A549 (cell line): ENCODE results near the gene STARD13. TPM values are rescaled to one million over a fixed set of nuclear protein-coding genes. Genes with fewer than 3 reads are reported as not detected.

ENCODE experiments used
- ATAC-seq, 2 experiments: fragments of 200-7000 bp in 1 of 2; fragments of >200 bp in 1 of 2; cut with Nextera tagmentation in 1 of 2; cut with Tn5 transposase in 1 of 2; 3 replicates each; pipeline versions ENCODE4 v1.8.0 to v1.9.1; 2018 to 2020; ENCODE audit warnings: mild to moderate bottlenecking in 1 of 2, moderate library complexity in 1 of 2
- CTCF ChIA-PET: fragments of 300-600 bp; sonication (Branson Sonifier 250); formaldehyde crosslinking; extraction: SDS; loops from one replicate; lab custom pipeline; 2021; ENCODE audit warnings: antibody characterized with exemption, inconsistent platforms; lab: Yijun Ruan, JAX
- POLR2A ChIA-PET: fragments of 350-600 bp; formaldehyde crosslinking; extraction: SDS; loops from one replicate; lab custom pipeline; 2021; ENCODE audit warnings: antibody characterized with exemption, inconsistent platforms; lab: Yijun Ruan, JAX
- DNase-seq, 2 experiments: peaks; one replicate each; pipeline versions ENCODE4 v3.0.0 to v3.0.0-alpha.2; 2011 to 2016; ENCODE audit warnings: low read depth in 1 of 2, low spot score in 1 of 2
- FAIRE-seq: peaks from 2 replicates; lab custom pipeline; 2011; peaks lifted over from hg19 to GRCh38; lab: Jason Lieb, UNC
- H3K27ac ChIP-seq, 2 experiments: fragments of >200 bp; sonication (Bioruptor Twin); formaldehyde crosslinking; 3 replicates each; pipeline ENCODE4 v1.5.1; 2016 to 2017
- H3K4me1 ChIP-seq: fragments of >200 bp; sonication (Bioruptor Twin); formaldehyde crosslinking; 3 replicates; pipeline ENCODE4 v1.6.1; 2016
- H3K4me2 ChIP-seq: fragments of >200 bp; sonication (Bioruptor Twin); formaldehyde crosslinking; 3 replicates; pipeline ENCODE4 v1.6.1; 2016
- H3K4me3 ChIP-seq: fragments of >200 bp; sonication (Bioruptor Twin); formaldehyde crosslinking; 3 replicates; pipeline ENCODE4 v1.5.1; 2016
- H3K9me3 ChIP-seq: fragments of >200 bp; sonication (Bioruptor Twin); formaldehyde crosslinking; 3 replicates; pipeline ENCODE4 v1.6.1; 2016
- ATOH8 ChIP-seq: fragments of 250-450 bp; sonication (Bioruptor Pico); IDR thresholded peaks from 2 replicates; pipeline ENCODE4 v1.5.0; 2020; ENCODE audit warnings: low read depth, mild to moderate bottlenecking, moderate library complexity
- BHLHE40 ChIP-seq: IDR thresholded peaks from 2 replicates; pipeline ENCODE4 v1.6.1; 2012; ENCODE audit warnings: low read depth, low read length, inconsistent platforms
- CBX2 ChIP-seq: fragments of 200-600 bp; sonication (generic); IDR thresholded peaks from 2 replicates; pipeline ENCODE4 v1.6.1; 2016; ENCODE audit warnings: low read depth, mild to moderate bottlenecking, borderline replicate concordance
- CBX8 ChIP-seq: fragments of 200-600 bp; sonication (generic); IDR thresholded peaks from 2 replicates; pipeline ENCODE4 v1.6.1; 2016
- CEBPB ChIP-seq, 2 experiments: fragments of >200 bp in 1 of 2; sonication (Bioruptor Twin) in 1 of 2; formaldehyde crosslinking in 1 of 2; IDR thresholded peaks; 2 replicates each; pipeline ENCODE4 v1.6.1; 2012 to 2016
- CHD2 ChIP-seq: fragments of 150-350 bp; IDR thresholded peaks from 2 replicates; pipeline ENCODE4 v1.6.1; 2014; ENCODE audit warnings: low read length; ENCODE audit not compliant: partially characterized antibody
- CTCF ChIP-seq: fragments of >200 bp; sonication (Bioruptor Twin); formaldehyde crosslinking; IDR thresholded peaks from 3 replicates; pipeline ENCODE4 v1.5.1; 2016
- E2F6 ChIP-seq: IDR thresholded peaks from 2 replicates; pipeline ENCODE4 v1.6.1; 2012; ENCODE audit warnings: low read depth, borderline replicate concordance
- ELK1 ChIP-seq: fragments of 150-350 bp; IDR thresholded peaks from 2 replicates; pipeline ENCODE4 v1.6.1; 2014; ENCODE audit warnings: low read depth, mild to moderate bottlenecking, low read length
- EP300 ChIP-seq, 2 experiments: fragments of >200 bp; sonication (Bioruptor Twin); formaldehyde crosslinking; IDR thresholded peaks; 2 replicates in 1 of 2; 3 replicates in 1 of 2; pipeline ENCODE4 v1.6.1; 2016 to 2017
- ESRRA ChIP-seq: fragments of 150-350 bp; IDR thresholded peaks from 2 replicates; pipeline ENCODE4 v1.6.1; 2014; ENCODE audit warnings: mild to moderate bottlenecking, low read length, borderline replicate concordance
- FOXS1 ChIP-seq: fragments of 250-450 bp; sonication (Bioruptor Pico); IDR thresholded peaks from 2 replicates; pipeline ENCODE4 v1.5.0; 2020; ENCODE audit warnings: mild to moderate bottlenecking, moderate library complexity
- GATA3 ChIP-seq: IDR thresholded peaks from 2 replicates; pipeline ENCODE4 v1.6.1; 2012; ENCODE audit warnings: borderline replicate concordance
- JUNB ChIP-seq: fragments of >200 bp; sonication (Bioruptor Twin); formaldehyde crosslinking; IDR thresholded peaks from 2 replicates; pipeline ENCODE4 v1.6.1; 2016
- KDM1A ChIP-seq: fragments of 200-600 bp; sonication (generic); IDR thresholded peaks from 2 replicates; pipeline ENCODE4 v1.6.1; 2016; ENCODE audit warnings: low read depth, mild to moderate bottlenecking
- MAZ ChIP-seq: fragments of 150-350 bp; IDR thresholded peaks from 2 replicates; pipeline ENCODE4 v1.6.1; 2014; ENCODE audit warnings: antibody characterized with exemption, low read depth, low read length, borderline replicate concordance
- NR3C1 ChIP-seq: fragments of >200 bp; sonication (Bioruptor Twin); formaldehyde crosslinking; IDR thresholded peaks from 3 replicates; pipeline ENCODE4 v1.6.1; 2017
- POLR2A ChIP-seq: IDR thresholded peaks from 2 replicates; pipeline ENCODE4 v1.6.1; 2012; ENCODE audit warnings: mild to moderate bottlenecking, low read length
- RARB ChIP-seq: fragments of 250-450 bp; sonication (Bioruptor Pico); IDR thresholded peaks from 2 replicates; pipeline ENCODE4 v1.8.0; 2021; ENCODE audit warnings: mild to moderate bottlenecking, moderate library complexity
- REST ChIP-seq: fragments of 200-600 bp; sonication (generic); IDR thresholded peaks from 2 replicates; pipeline ENCODE4 v1.6.1; 2016; ENCODE audit warnings: antibody characterized with exemption, mild to moderate bottlenecking, moderate library complexity
- RNF2 ChIP-seq: fragments of 200-600 bp; sonication (generic); IDR thresholded peaks from 2 replicates; pipeline ENCODE4 v1.6.1; 2016; ENCODE audit warnings: low read depth, mild to moderate bottlenecking, antibody characterized with exemption, moderate library complexity, borderline replicate concordance
- SMC3 ChIP-seq: fragments of >200 bp; sonication (Bioruptor Twin); formaldehyde crosslinking; IDR thresholded peaks from 3 replicates; pipeline ENCODE4 v1.6.1; 2018; ENCODE audit warnings: inconsistent platforms
- SREBF2 ChIP-seq: fragments of 450-650 bp; IDR thresholded peaks from 2 replicates; pipeline ENCODE4 v1.6.1; 2014; ENCODE audit warnings: mild to moderate bottlenecking, moderate library complexity
- USF2 ChIP-seq: fragments of 450-650 bp; IDR thresholded peaks from 2 replicates; pipeline ENCODE4 v1.6.1; 2014; ENCODE audit warnings: antibody characterized with exemption
- ZFP36 ChIP-seq: fragments of 450-650 bp; IDR thresholded peaks from 2 replicates; pipeline ENCODE4 v1.6.1; 2014; ENCODE audit warnings: borderline replicate concordance; ENCODE audit not compliant: partially characterized antibody
- ZNF302 ChIP-seq: fragments of 250-450 bp; sonication (Bioruptor Pico); IDR thresholded peaks from 2 replicates; pipeline ENCODE4 v1.9.0; 2021; ENCODE audit warnings: inconsistent platforms, mild to moderate bottlenecking, moderate library complexity
- ZSCAN20 ChIP-seq: fragments of 250-450 bp; sonication (Bioruptor Pico); IDR thresholded peaks from 2 replicates; pipeline ENCODE4 v1.8.0; 2022; ENCODE audit warnings: mild to moderate bottlenecking, moderate library complexity
- WGBS: methylation state at CpG from one replicate; pipeline ENCODE4 v1.1.6; 2017; ENCODE audit errors: missing lambda C conversion rate; 5-methylcytosine and 5-hydroxymethylcytosine counted together
- polyA plus RNA-seq, 4 experiments: library from polyadenylated mRNA; depleted of rRNA in 3 of 4; stranded (reverse); fragments of >200 nt; fragmentation: RNase III in 1 of 4; extraction: RNeasy Plus Mini Kit Qiagen cat#74134 plus additional on column Dnase treatment in 1 of 4; gene quantifications; 2 replicates in 3 of 4; 3 replicates in 1 of 4; pipeline ENCODE4 v1.2.3, GENCODE V29; 2011 to 2017

Gene STARD13
- polyA plus RNA-seq, 2 of the 4 experiments (the other 2 are of a cell fraction): 2.4 to 2.8 TPM

- no peaks in the 10 kb centered on the region for H3K4me1 ChIP-seq
- no peak for TF ChIP-seq ZFP36
- no peak for TF ChIP-seq ESRRA
- TF ChIP-seq RNF2: no peak
- no peak for TF ChIP-seq ZSCAN20 (CRISPR knock-in tag)
- TF ChIP-seq ATOH8 (CRISPR knock-in tag): no peak
- no peak for TF ChIP-seq FOXS1
- no peak for TF ChIP-seq SREBF2
- no peak for TF ChIP-seq NR3C1
- no peak for TF ChIP-seq REST
- no peak for TF ChIP-seq EP300 (IDR thresholded peaks at IDR 0.05)
- no peak for TF ChIP-seq POLR2A
- no peak for TF ChIP-seq CTCF
- no peak for TF ChIP-seq E2F6
- TF ChIP-seq SMC3: no peak
- TF ChIP-seq ELK1: no peak
- no peak for TF ChIP-seq BHLHE40
- no peak for TF ChIP-seq CEBPB (IDR thresholded peaks at IDR 0.05)
- no peak for TF ChIP-seq GATA3
- TF ChIP-seq, all 56 proteins: peak for 0
- ChIA-PET POLR2A (no interaction called here), CTCF (interaction anchor here (0.6 kb wide), 1 partner anchor 299 kb away, joined by 3 read pairs; no protein-coding TSS in a partner anchor)
- Histone ChIP-seq H3K9me3 (no peaks in the 10 kb centered on the region), H3K4me3 (no peak overlapping the region), H3K27ac (no peak overlapping the region), H3K4me2 (no peak overlapping the region)
- no peak for FAIRE-seq
- DNase-seq: no peak
- no peak for ATAC-seq
- 73% methylated on average over 9 of the region's 9 CpGs for WGBS
Measured at GRCh38 chr13:33087091-33087490, 198.5 kb downstream of the STARD13 start.

GRCh38 chr13:33083054-33083453 lies 202.5 kb downstream of the STARD13 start:
- no peak for ATAC-seq
- Histone ChIP-seq H3K4me2 (no peak overlapping the region), H3K4me3 (no peak overlapping the region), H3K4me1 (peaks cover 16% of the 10 kb centered on the region; the same call in 2 of the 3 replicates), H3K9me3 (no peaks in the 10 kb centered on the region), H3K27ac (no peak overlapping the region)
- 44% methylated on average over 1 of the region's 1 CpG for WGBS
- DNase-seq: no peak
- POLR2A ChIA-PET: no interaction called here
- TF ChIP-seq KDM1A (no peak), RARB (no peak), ZNF302 (CRISPR knock-in tag) (no peak), RNF2 (no peak), CBX8 (no peak), JUNB (no peak), EP300 (IDR thresholded peaks at IDR 0.05) (no peak), MAZ (no peak), CHD2 (no peak), USF2 (no peak), CBX2 (no peak)
- CTCF ChIA-PET: no interaction called here
- FAIRE-seq: no peak
